22Rv1 (cell line): ENCODE measurements around the gene CRB3.

Experiments
- CTCF ChIP-seq: fragments of 450-650 bp; IDR thresholded peaks from 2 replicates; pipeline ENCODE4 v1.5.1; 2017; ENCODE audit warnings: mild to moderate bottlenecking
- ZFX ChIP-seq: fragments of 450-650 bp; IDR thresholded peaks from 2 replicates; pipeline ENCODE4 v1.6.1; 2017; ENCODE audit warnings: antibody characterized with exemption, borderline replicate concordance

- no peak for TF ChIP-seq CTCF
- no peak for TF ChIP-seq ZFX
Observed at GRCh38 chr19:6464070-6464873, at the start of gene CRB3.
